Gastroesophageal sphincter (tissue), 4 donors: ENCODE measurements around the gene RPS6KL1. TPM values are rescaled to one million over a fixed set of nuclear protein-coding genes. Genes with fewer than 3 reads are reported as not detected.

Experiments
- ATAC-seq: fragments of 150-250 bp; one replicate; pipeline ENCODE4 v1.9.1; 2016; ENCODE audit warnings: mild to moderate bottlenecking, moderate library complexity
- H3K27ac ChIP-seq, 4 donors: fragments of 200-600 bp; sonication (generic) in 3 of 4; 1 replicate in 3 of 4; 2 replicates in 1 of 4; pipeline ENCODE4 v1.5.1; 2016 to 2019
- H3K27me3 ChIP-seq: fragments of 200-600 bp; sonication (generic); one replicate; pipeline ENCODE4 v1.5.1; 2019
- H3K36me3 ChIP-seq, 2 donors: fragments of 200-600 bp; sonication (generic); one replicate each; pipeline ENCODE4 v1.5.1; 2019; ENCODE audit warnings: control low read depth in 1 of 2
- H3K4me1 ChIP-seq, 3 donors: fragments of 200-600 bp; sonication (generic); 1 replicate in 2 of 3; 2 replicates in 1 of 3; pipeline ENCODE4 v1.5.1; 2016 to 2019; ENCODE audit warnings: control low read depth in 2 of 3
- H3K4me3 ChIP-seq, 2 donors: fragments of 200-600 bp; sonication (generic); one replicate each; pipeline ENCODE4 v1.5.1; 2019; ENCODE audit warnings: mild to moderate bottlenecking in 1 of 2, moderate library complexity in 1 of 2
- H3K9me3 ChIP-seq, 3 donors: fragments of 200-600 bp; sonication (generic); one replicate each; pipeline ENCODE4 v1.5.1; 2017 to 2019; ENCODE audit warnings: control low read depth in 2 of 3
- CTCF ChIP-seq, 4 experiments: fragments of 200-600 bp in 2 of 4; fragments of 450-650 bp in 2 of 4; sonication (generic) in 1 of 4; IDR thresholded peaks; one replicate each; pipeline ENCODE4 v1.5.1; 2017 to 2019; ENCODE audit warnings: antibody characterized with exemption in 4 of 4, mild to moderate bottlenecking in 2 of 4, moderate library complexity in 2 of 4
- EP300 ChIP-seq: sonication (generic); formaldehyde crosslinking; IDR thresholded peaks from one replicate; pipeline ENCODE4 v1.6.1; 2017; ENCODE audit warnings: antibody characterized with exemption, mild to moderate bottlenecking
- POLR2A ChIP-seq, 2 donors: fragments of 450-650 bp; IDR thresholded peaks; one replicate each; pipeline ENCODE4 v1.6.1; 2017; ENCODE audit warnings: antibody characterized with exemption in 2 of 2, mild to moderate bottlenecking in 2 of 2, moderate library complexity in 1 of 2
- POLR2AphosphoS5 ChIP-seq: sonication (generic); formaldehyde crosslinking; IDR thresholded peaks from one replicate; pipeline ENCODE4 v1.6.1; 2017; ENCODE audit warnings: antibody characterized with exemption
- WGBS, 2 donors: methylation state at CpG; one replicate each; pipeline ENCODE4 v1.1.5; 2018; ENCODE audit warnings: low coverage in 1 of 2; 5-methylcytosine and 5-hydroxymethylcytosine counted together
- total RNA-seq, 4 donors: library from RNA; depleted of rRNA; stranded (reverse); fragments of >200 nt; gene quantifications; one replicate each; pipeline ENCODE4 v1.1.0, GENCODE V29; 2016

The RPS6KL1 gene
- total RNA-seq, 4 donors from 2014 or later, result 4.0 to 10.2 (median 8.2) TPM

GRCh38 chr14:74902941-74903705, 19.9 kb downstream of the RPS6KL1 start:
- Histone ChIP-seq H3K9me3 (no peaks in the 10 kb centered on the region), H3K4me3 (no peak overlapping the region), H3K36me3 (peaks cover 7 to 74% of the 10 kb centered on the region in 2 donors), H3K27ac (no peak overlapping the region), H3K27me3 (no peaks in the 10 kb centered on the region), H3K4me1 (peaks cover 0 to 32% (median 0%) of the 10 kb centered on the region in 3 donors)
- 90% methylated on average over 2 of the region's 10 CpGs; no CpG with 5 or more reads in 1 of the 2 donors for WGBS, 2 donors
- TF ChIP-seq POLR2A (IDR thresholded peaks at IDR 0.05), result no peak
- no peak for ATAC-seq

GRCh38 chr14:74898694-74899093, 24.4 kb downstream of the RPS6KL1 start:
- Histone ChIP-seq H3K4me1 (no peaks in the 10 kb centered on the region), H3K4me3 (no peak overlapping the region), H3K27me3 (no peaks in the 10 kb centered on the region), H3K9me3 (no peaks in the 10 kb centered on the region), H3K27ac (no peak overlapping the region), H3K36me3 (peaks cover 21 to 100% of the 10 kb centered on the region in 2 donors)
- TF ChIP-seq POLR2A (IDR thresholded peaks at IDR 0.05), result no peak
- no peak for TF ChIP-seq CTCF (IDR thresholded peaks at IDR 0.05)
- no peak for TF ChIP-seq POLR2AphosphoS5
- ATAC-seq, result no peak
- 85 to 93% methylated on average over 5 of the region's 5 CpGs for WGBS, 2 donors

- Histone ChIP-seq H3K27ac (no peak overlapping the region), H3K36me3 (peaks cover 27 to 100% of the 10 kb centered on the region in 2 donors)
Measured at GRCh38 chr14:74898083-74898482, 25.0 kb downstream of the RPS6KL1 start.

GRCh38 chr14:74897642-74898041, 25.4 kb downstream of the RPS6KL1 start:
- Histone ChIP-seq H3K27me3 (no peaks in the 10 kb centered on the region), H3K4me1 (no peaks in the 10 kb centered on the region), H3K27ac (no peak overlapping the region), H3K9me3 (no peaks in the 10 kb centered on the region), H3K36me3 (peaks cover 30 to 100% of the 10 kb centered on the region in 2 donors), H3K4me3 (no peak overlapping the region)
- no peak for TF ChIP-seq POLR2AphosphoS5
- no peak for TF ChIP-seq CTCF (IDR thresholded peaks at IDR 0.05)
- TF ChIP-seq POLR2A (IDR thresholded peaks at IDR 0.05), result no peak
- no peak for TF ChIP-seq EP300
- ATAC-seq, result no peak
- 66% methylated on average over 4 of the region's 4 CpGs for WGBS, 2 donors

More at GRCh38 chr14:74898083-74898482, 25.0 kb downstream of the RPS6KL1 start:
- TF ChIP-seq POLR2AphosphoS5 (no peak), CTCF (IDR thresholded peaks at IDR 0.05) (no peak), EP300 (no peak), POLR2A (IDR thresholded peaks at IDR 0.05) (no peak)
- Histone ChIP-seq H3K4me1 (no peaks in the 10 kb centered on the region), H3K4me3 (no peak overlapping the region), H3K9me3 (no peaks in the 10 kb centered on the region), H3K27me3 (no peaks in the 10 kb centered on the region)
- WGBS, 2 donors, result 90 to 100% methylated on average over 1 to 2 of the region's 2 CpGs
- no peak for ATAC-seq

- TF ChIP-seq CTCF (IDR thresholded peaks at IDR 0.05), result no peak
- TF ChIP-seq POLR2A (IDR thresholded peaks at IDR 0.05), result no peak
- TF ChIP-seq POLR2AphosphoS5, result no peak
- no peak for TF ChIP-seq EP300
- Histone ChIP-seq H3K4me3 (no peak overlapping the region), H3K27ac (no peak overlapping the region), H3K4me1 (no peaks in the 10 kb centered on the region), H3K27me3 (no peaks in the 10 kb centered on the region), H3K9me3 (no peaks in the 10 kb centered on the region), H3K36me3 (peaks cover 30 to 100% of the 10 kb centered on the region in 2 donors)
- 87 to 96% methylated on average over 3 of the region's 3 CpGs for WGBS, 2 donors
- ATAC-seq, result no peak
Measured at GRCh38 chr14:74896400-74896799, 26.7 kb downstream of the RPS6KL1 start.
